Fibroblast of skin of left biceps (primary cell): ENCODE measurements around the gene TRAPPC6A.

Source experiments
- DNase-seq, 2 experiments: peaks; one replicate each; pipeline ENCODE4 v3.0.0-alpha.2; 2013; ENCODE audit warnings: low read depth in 2 of 2

Gene TRAPPC6A

GRCh38 chr19:45149129-45149528 is 28.9 kb downstream of the TRAPPC6A start:
- no peak for DNase-seq

- no peak for DNase-seq
These were observed 30.0 kb downstream of the TRAPPC6A start for GRCh38 chr19:45147835-45148676.

- DNase-seq: no peak
These were observed 31.3 kb downstream of the TRAPPC6A start for GRCh38 chr19:45146741-45147205.

DNA sequence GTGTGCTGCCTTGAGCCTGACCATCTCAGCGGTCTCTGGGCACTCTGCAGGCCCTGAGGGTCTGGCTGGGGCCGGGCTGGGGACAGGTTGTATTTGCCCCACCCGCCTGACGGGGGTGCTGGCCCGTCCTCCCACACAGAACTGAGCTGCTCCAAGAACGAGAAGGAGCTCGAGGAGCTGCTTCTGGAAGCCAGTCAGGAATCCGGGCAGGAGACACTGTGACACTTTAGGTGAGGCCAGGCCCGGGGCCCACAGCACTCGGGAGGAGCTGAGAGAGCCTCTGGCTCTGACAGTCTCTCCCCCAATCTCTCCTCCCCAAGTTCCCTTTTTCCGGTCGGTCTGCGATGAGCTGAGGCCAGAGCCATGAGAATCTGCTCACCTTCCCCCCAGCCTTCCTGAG is 31.8 kb downstream of the TRAPPC6A start:
- no peak for DNase-seq

DNA sequence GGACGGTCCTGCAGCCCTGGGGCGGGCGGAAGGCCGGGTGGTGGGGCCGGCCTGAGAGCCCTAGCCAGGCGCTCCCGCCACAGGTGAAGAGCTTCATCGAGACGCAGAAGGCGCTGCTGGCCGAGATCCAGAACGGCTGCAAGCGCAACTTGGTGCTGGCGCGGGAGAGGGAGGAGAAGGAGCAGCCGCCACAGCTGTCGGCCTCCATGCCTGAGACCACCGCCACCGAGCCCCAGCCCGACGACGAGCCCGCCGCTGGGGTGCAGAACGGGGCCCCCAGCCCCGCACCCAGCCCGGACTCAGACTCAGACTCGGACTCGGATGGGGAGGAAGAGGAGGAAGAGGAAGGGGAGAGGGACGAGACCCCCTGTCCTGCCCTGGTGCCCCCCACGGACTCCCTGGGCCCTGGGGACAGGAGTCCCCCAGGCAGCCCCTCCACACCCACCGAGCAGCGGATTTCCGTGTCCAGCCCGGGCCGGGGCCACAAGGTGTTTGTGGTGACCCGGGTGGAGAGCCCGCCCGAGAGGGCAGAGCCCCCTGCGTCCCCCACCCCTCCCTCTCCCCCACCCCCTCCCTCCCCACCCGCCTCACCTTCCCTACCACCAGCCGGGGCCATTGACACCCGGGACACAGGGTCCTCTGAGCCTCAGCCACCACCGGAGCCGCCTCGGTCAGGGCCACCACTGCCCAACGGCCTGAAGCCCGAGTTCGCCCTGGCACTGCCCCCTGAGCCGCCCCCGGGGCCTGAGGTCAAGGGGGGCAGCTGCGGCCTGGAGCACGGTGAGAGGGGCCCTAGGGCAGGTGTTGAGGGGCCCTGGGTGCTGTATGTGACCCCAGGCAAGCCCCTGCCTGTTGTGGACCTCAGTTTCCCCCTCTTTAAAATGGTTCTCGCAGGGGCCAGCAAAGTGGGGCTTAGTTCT is 32.5 kb downstream of the TRAPPC6A start:
- DNase-seq: no peak

DNA sequence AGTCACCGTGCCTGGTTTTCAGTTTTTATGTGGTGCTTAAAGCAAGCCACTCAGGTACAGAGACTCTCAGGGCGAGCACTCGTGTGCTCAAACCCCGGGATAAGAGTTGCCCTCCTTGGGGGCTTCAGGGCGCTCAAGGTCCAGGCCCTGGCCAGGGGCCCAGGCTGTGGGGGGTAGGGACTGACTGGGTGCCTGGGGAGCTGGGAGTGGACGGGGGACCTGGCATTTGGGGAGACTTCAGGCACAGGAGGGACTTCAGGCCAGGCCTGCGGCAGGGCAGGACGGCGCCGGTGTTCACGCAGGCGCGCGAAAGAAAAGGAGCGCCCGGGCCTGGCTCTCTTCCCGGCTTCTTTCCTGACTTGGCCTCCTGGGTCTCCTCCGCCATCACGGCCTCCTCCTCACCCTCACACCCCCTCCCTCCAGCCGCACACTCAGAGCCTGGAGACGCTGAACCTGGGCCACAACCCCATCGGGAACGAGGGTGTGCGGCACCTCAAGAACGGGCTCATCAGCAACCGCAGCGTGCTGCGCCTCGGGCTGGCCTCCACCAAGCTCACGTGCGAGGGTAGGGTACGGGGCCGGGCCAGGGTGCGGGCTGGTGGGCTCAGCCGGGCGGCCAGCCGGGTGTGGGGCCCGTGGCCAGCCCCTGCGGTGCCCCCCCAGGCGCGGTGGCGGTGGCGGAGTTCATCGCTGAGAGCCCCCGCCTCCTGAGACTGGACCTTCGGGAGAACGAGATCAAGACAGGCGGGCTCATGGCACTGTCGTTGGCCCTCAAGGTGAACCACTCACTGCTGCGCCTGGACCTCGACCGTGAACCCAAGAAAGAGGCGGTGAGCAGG is 33.4 kb downstream of the TRAPPC6A start:
- DNase-seq: no peak

DNA sequence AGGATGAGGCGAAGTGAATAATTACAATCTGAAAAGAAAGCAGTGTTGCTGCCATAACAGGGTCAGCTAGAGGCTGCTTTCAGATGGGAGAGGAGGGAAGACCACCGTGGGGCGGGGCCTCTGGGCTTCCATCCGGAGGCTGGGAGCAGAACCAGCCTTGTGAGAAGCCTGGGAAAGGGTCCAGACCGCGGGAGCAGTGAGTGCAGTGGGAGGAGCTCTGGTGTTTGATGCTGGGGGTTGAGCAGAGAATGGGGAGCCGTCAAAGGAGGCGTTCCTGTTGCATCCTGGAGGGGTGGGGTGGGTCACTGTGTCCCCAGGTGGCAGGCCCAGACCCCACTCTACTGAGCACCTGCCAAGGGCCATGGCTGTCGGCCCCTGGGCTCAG is 35.3 kb downstream of the TRAPPC6A start:
- DNase-seq: no peak

- no peak for DNase-seq
These were observed 35.9 kb downstream of the TRAPPC6A start for GRCh38 chr19:45142016-45142725.

DNA sequence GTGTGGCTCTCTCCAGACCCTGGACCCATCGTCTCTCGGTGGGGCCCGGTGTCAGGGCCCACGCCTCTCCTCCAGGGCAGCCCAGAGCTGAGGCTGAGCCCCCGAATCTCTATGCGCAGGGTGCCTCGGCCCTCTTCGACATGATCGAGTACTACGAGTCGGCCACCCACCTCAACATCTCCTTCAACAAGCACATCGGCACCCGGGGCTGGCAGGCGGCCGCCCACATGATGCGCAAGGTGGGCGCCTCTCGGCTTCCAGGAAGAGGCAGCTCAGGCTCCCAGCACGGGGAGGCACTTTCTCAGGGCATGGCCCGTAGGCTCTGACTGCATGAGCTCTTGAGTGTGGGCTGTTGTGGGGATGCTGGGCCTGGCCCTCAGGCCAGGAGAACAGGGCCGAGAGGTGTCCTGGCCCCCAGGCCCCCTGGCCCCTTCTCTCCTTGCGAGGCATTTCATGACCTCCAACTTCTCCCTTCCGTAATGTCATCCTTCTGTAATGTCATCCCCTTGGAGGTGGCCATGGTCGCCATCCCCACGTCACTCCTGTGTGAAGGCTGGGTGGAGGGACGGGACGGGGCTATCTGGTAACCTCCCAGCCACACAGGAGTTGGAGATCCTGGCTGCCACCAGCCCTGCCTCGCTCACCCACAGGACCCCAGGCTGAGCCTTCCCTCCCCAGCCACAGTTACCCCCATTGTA is 36.7 kb downstream of the TRAPPC6A start:
- no peak for DNase-seq

DNA sequence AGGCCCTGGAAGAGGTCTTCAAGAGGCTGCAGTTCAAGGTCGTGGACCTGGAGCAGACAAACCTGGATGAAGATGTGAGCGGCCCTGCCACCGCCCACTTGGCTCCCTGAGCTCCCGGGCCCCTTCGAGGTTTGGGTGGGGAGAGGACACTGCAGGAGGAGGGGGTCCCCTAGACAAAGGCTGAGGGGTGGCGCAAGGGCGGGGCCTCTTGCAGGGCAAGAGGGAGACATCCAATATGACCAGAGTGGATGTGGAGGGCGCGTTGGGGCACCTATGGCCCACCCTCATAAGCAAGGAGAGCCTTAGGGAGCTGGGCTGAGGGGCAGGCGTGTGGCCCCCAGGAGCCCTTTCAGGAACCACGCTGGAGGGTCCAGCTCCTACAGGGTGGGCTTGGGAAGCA is 37.5 kb downstream of the TRAPPC6A start:
- no peak for DNase-seq

DNA sequence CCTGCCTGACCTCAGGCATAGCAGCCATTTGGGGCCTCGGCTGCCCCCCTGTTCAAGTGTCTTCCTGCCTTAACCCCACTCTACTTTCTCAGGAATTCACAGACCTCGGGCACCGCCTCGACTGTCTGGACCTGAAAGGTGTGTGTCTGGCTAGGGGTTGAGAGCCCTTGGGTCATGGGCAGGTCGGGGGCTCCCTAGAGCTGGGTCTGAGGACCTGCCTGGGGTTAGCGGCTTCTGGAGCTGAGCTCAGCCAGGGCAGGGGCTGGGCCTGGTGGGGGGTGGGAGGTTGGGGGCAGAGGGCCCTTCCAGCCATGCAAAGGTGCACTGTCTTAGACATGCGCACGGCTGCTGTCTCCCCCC is 37.9 kb downstream of the TRAPPC6A start:
- DNase-seq: no peak

DNA sequence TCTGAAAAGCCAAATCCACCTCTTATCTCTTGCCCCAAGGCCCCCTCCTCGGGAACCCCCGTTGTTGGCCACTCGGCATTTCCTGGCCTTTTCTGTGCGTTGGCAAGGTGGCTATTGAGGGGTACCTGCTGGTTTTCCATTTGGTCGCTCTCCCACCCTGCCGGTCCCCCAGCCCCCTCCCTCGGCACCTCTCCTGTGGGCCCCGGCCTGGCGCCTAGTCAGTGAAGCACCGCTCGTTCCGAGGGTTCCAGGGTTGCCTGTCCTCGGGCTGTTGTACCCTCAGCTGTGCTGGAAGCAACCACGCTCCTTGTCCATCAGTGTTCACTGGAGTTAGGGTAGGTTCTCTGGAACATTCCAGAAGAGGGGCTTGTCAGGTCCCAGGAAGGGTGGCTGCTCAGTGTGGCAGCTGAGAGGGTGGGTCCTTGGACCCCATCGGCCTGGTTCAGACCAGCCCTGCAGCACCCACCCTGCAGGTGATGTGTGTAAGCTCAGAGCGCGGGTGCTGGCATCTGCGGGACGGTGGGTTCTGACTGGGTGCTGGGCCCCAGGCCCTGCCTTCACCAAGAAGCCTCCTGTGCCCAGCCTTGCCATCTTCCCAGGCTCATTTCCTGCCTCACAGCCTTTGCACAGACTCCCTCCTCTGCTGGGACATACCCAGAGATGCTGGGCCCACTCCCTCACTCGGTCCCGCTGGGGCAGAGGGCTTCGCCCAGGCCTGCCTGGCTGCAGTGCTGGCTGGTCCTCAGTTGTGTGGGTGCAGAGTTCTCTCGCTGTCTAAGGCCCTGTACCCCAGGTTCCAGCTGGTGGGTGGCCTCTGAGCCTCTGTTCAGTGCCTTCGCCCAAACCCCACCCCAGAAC is 38.5 kb downstream of the TRAPPC6A start:
- no peak for DNase-seq

- DNase-seq: no peak
These were observed 39.7 kb downstream of the TRAPPC6A start for GRCh38 chr19:45138303-45138751.

GRCh38 chr19:45137179-45137761 is 40.8 kb downstream of the TRAPPC6A start:
- DNase-seq: no peak

GRCh38 chr19:45136507-45137178 is 41.4 kb downstream of the TRAPPC6A start:
- DNase-seq: no peak

DNA sequence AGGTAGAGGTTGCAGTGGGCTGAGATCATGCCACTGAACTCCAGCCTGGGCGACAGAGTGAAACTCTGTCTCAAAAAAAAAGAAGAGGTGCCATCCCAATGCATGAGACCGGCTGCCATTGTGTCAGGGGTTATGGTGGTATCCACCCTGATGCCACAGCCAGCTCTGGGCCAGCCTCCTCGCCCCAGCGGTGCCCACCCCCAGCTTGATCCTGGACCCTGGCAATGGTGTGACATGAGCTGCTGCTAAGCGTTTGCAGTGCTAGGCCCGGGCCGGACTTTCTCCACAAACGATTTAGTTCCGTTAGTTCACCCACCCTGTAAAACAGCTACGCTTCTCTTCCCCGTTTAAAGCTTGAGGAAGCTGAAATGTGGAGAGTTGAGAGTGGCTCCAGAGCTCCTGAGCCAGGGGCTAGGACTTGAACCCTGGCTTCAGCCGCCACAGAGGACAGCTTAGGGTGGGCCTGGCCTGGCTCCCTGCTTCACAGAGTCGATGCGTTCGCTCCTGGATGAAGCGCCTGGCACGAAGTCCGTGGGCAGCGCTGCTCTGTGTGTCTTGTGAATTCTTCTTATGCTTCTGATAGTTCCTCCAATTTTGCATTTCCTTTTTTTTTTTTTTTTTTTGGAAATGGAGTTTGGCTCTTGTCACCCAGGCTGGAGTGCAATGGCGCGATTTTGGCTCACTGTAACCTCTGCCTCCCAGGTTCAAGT is 42.7 kb downstream of the TRAPPC6A start:
- DNase-seq: no peak

- no peak for DNase-seq
These were observed 44.4 kb downstream of the TRAPPC6A start for GRCh38 chr19:45133661-45134060.
